ENCODE data around the gene KRTAP5-6.

Gene KRTAP5-6

DNA sequence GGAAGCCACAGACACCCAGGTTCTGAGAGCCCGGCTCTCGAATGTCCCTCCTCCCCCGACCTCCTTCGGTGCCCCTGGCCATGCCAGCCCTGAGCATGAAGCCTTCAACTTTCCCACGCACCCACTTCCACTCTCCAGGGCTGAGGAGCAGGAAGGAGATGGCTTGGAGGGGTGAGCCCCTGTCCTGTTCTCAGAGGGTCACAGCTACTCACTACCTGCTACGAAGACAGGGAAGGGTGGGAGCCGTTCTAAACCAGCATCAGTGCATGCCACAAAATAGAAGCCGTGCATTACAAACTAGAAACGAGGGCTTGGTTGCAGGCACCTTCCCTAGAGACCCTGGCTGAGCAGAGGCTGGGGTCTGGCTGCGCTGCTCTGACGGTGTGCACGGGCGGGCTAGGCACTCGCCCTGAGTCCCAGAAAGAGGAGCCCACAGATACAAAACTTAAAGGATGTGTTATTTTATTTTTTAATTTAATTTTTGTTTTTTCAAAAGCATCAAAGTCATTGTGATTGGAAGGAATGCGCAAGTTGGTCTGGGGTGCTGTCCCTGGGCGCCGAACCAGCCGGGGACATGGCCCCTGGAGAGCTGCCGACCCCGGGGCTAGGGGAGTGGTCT, 4.2 kb upstream of the KRTAP5-6 start:
- Histone ChIP-seq H3K9ac (ENCODE audit: low read depth in 1 of 2, low read length in 2 of 2) (no peak overlapping the region), H3K36me3 (ENCODE audit: control insufficient read depth in 2 of 2, insufficient read depth in 2 of 2, low read length in 2 of 2) (no peaks in the 10 kb centered on the region), H3K27me3 (ENCODE audit: control insufficient read depth in 2 of 2, insufficient read depth in 2 of 2, low read length in 2 of 2) (peaks cover 9 to 16% of the 10 kb centered on the region in 2 donors), H3K9me3 (ENCODE audit: control insufficient read depth in 2 of 2, low read length in 2 of 2) (no peaks in the 10 kb centered on the region), H3K27ac (ENCODE audit: low read depth in 2 of 2, low read length in 2 of 2) (no peak overlapping the region), H3K4me3 (ENCODE audit: low read length in 2 of 2) (no peak overlapping the region), H3K4me1 (ENCODE audit: control insufficient read depth in 2 of 2, insufficient read depth in 2 of 2, low read length in 2 of 2) (peaks cover 4 to 9% of the 10 kb centered on the region in 2 donors)

DNA sequence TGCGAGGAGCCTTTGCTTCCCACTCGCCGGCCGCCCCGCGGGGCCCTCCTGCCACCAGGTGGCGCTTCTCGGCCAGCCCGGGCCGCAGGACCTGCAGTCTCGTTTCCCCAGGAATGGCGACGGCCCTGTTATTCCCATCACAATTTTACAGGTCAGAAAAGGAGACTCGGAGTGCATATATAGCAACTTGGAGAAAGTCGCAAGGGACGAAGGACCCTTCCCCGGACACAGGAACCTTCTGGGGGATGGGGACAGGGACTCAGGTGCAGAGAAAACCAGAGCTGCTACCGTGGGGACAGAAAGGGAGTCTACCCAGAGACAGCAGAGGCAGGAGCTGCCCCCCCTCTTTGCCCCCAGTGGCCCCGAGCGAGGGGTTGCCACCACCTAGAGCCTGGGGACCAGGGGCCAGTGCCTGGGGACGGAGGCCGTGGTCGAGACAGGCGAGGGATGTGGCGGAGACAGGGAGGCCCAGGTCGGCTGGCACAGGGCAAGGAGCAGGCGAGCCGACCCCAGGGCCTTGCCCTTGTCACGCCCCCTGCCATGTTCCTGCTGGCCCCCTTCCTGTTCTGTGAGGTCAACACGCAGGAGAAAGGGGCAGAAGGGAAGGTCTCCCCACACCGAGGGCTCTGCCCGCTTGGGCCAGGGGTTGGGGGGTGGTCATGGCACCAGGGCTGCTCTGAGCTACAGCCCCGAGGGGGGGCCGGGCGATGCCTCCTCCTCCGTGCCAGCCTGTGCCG, 3.5 kb upstream of the KRTAP5-6 start:
- peak overlapping the region; percentile 63 to 75 for H3K9ac ChIP-seq (ENCODE audit: low read depth in 1 of 2, low read length in 2 of 2)
- no peaks in the 10 kb centered on the region for H3K36me3 ChIP-seq (ENCODE audit: control insufficient read depth in 2 of 2, insufficient read depth in 2 of 2, low read length in 2 of 2)
- H3K4me3 ChIP-seq (ENCODE audit: low read length in 2 of 2), result peak overlapping the region; percentile 71 to 80
- H3K27ac ChIP-seq (ENCODE audit: low read depth in 2 of 2, low read length in 2 of 2), result peak overlapping the region in 1 of 2 donors; percentile 23
- peaks cover 9 to 16% of the 10 kb centered on the region in 2 donors for H3K27me3 ChIP-seq (ENCODE audit: control insufficient read depth in 2 of 2, insufficient read depth in 2 of 2, low read length in 2 of 2)
- no peaks in the 10 kb centered on the region for H3K9me3 ChIP-seq (ENCODE audit: control insufficient read depth in 2 of 2, low read length in 2 of 2)
- peaks cover 4 to 9% of the 10 kb centered on the region in 2 donors for H3K4me1 ChIP-seq (ENCODE audit: control insufficient read depth in 2 of 2, insufficient read depth in 2 of 2, low read length in 2 of 2)

DNA sequence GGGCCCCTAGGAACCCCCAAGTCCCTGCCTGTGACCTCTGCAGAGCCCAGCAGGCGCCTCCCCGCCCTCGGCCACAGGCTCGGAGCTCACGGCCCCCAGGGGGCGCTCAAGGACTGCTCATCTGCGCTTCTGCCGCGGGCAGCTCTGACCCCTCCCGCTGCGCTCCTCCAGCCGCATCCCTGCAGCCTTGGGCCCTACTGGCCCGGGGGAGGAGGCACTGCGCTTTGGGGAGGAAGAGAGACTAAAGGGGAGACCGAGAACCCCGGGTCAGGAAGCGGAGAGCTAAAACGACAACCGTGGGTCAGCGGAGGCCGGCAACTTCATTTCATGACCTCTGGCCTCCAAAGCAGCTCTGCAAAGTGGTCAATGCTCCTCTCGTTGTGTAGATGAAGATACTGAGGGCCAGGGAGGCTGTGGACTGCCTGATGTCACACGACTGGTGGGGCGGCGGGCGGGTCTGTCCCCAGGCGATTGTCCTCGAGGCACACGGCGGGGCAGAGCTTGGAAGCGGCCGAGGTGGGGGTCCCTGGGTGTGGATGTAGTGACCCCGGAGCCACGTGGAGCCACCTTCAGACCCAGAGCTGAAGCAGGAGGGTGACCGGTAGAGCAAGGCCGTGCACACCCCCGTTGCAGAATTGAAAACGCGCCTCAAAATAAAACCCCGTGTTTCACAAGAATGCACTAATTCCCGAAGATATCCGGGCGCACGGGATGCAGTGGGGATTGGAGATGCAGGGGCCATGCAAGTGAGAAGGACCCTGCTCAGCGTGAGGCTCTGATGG, 2.7 kb upstream of the KRTAP5-6 start:
- Histone ChIP-seq H3K27me3 (ENCODE audit: control insufficient read depth in 2 of 2, insufficient read depth in 2 of 2, low read length in 2 of 2) (peaks cover 9 to 16% of the 10 kb centered on the region in 2 donors), H3K9me3 (ENCODE audit: control insufficient read depth in 2 of 2, low read length in 2 of 2) (no peaks in the 10 kb centered on the region), H3K27ac (ENCODE audit: low read depth in 2 of 2, low read length in 2 of 2) (no peak overlapping the region), H3K9ac (ENCODE audit: low read depth in 1 of 2, low read length in 2 of 2) (peak overlapping the region; percentile 17 to 75), H3K4me3 (ENCODE audit: low read length in 2 of 2) (peak overlapping the region; percentile 71 to 80), H3K4me1 (ENCODE audit: control insufficient read depth in 2 of 2, insufficient read depth in 2 of 2, low read length in 2 of 2) (peaks cover 4 to 9% of the 10 kb centered on the region in 2 donors), H3K36me3 (ENCODE audit: control insufficient read depth in 2 of 2, insufficient read depth in 2 of 2, low read length in 2 of 2) (no peaks in the 10 kb centered on the region)

DNA sequence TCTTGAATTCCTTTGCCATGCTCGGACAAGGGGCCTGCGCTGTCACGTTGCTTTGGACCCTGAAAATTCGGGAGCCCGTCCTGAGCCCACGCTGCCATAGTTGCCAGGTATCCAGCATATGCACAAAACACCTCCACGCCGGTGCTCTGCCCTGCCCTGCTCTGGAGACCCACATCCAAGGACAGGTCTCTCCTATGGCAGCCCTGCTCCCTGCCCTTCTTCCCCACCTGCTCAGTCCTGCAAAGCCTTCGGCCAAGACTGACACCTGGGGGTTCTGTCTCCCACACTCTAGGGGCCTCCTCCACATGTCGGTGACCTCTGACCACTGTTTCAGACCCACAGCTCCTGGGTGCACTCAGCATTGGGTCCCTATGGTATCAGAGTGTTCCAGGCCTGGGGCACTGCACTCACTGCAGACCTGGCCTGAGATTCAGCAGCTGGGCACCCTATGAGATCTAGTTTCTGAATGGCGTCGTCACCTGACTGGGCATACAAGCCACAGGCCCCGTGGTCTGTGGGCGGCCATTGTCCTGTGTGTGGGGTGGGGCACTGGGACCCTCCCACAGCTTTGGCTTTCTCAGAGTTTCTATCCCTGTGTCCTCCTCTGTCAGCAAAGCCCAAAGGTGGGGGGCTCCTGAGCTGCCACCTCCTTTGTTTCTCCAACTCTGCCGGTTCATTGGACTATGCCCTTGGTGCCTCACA, 2.0 kb upstream of the KRTAP5-6 start:
- H3K27ac ChIP-seq (ENCODE audit: low read depth in 2 of 2, low read length in 2 of 2), result no peak overlapping the region
- no peaks in the 10 kb centered on the region for H3K36me3 ChIP-seq (ENCODE audit: control insufficient read depth in 2 of 2, insufficient read depth in 2 of 2, low read length in 2 of 2)
- H3K4me1 ChIP-seq (ENCODE audit: control insufficient read depth in 2 of 2, insufficient read depth in 2 of 2, low read length in 2 of 2), result peaks cover 4 to 9% of the 10 kb centered on the region in 2 donors
- no peaks in the 10 kb centered on the region for H3K9me3 ChIP-seq (ENCODE audit: control insufficient read depth in 2 of 2, low read length in 2 of 2)
- no peak overlapping the region for H3K9ac ChIP-seq (ENCODE audit: low read depth in 1 of 2, low read length in 2 of 2)
- peaks cover 9 to 13% of the 10 kb centered on the region in 2 donors for H3K27me3 ChIP-seq (ENCODE audit: control insufficient read depth in 2 of 2, insufficient read depth in 2 of 2, low read length in 2 of 2)
- H3K4me3 ChIP-seq (ENCODE audit: low read length in 2 of 2), result no peak overlapping the region

DNA sequence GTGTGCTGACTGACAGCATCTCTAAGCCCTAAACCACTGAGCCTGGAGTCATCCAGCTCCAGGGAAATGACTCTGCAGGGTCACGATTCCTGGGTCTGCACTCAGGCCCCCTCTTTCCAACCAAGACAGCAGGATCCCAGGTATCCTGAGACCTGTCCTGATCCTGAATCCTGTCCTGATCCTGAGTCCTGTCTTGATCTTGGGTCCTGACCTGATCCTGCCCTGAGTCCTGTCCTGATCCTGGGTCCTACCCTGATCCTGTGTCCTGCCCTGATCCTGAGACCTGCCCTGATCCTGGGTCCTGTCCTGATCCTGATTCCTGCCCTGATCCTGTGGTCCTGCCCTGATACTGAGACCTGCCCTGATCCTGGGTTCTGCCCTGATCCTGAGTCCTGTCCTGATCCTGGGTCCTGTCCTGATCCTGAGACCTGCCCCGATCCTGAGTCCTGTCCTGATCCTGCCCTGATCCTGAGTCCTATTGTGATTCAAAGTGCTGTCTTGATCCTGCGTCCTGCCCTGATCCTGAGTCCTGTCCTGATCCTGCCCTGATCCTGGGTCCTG, 1.4 kb upstream of the KRTAP5-6 start:
- Histone ChIP-seq H3K9ac (ENCODE audit: low read depth in 1 of 2, low read length in 2 of 2) (no peak overlapping the region), H3K27ac (ENCODE audit: low read depth in 2 of 2, low read length in 2 of 2) (no peak overlapping the region), H3K27me3 (ENCODE audit: control insufficient read depth in 2 of 2, insufficient read depth in 2 of 2, low read length in 2 of 2) (peaks cover 9 to 11% of the 10 kb centered on the region in 2 donors), H3K9me3 (ENCODE audit: control insufficient read depth in 2 of 2, low read length in 2 of 2) (no peaks in the 10 kb centered on the region), H3K4me1 (ENCODE audit: control insufficient read depth in 2 of 2, insufficient read depth in 2 of 2, low read length in 2 of 2) (peaks cover 4 to 9% of the 10 kb centered on the region in 2 donors), H3K4me3 (ENCODE audit: low read length in 2 of 2) (no peak overlapping the region), H3K36me3 (ENCODE audit: control insufficient read depth in 2 of 2, insufficient read depth in 2 of 2, low read length in 2 of 2) (no peaks in the 10 kb centered on the region)

DNA sequence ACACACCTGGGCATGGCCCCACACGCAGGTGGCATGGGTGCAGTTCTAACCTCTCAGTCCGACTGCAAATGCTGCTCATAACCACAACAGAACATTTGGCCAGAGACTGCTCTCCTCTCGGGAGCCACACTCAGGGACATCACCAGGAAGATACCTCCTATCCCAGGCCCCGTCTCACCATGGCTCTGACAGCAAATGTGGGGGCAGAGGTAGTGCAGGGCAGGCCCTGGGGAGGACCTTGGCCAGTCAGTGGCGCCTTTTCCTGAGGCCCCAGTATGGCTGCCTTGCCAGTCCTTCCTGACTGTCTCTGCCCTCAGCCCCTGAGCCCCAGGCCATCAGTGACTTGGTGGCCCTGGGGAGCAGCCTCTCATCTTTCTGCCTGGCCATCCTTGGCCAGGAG, 2.8 kb downstream of the KRTAP5-6 start:
- Histone ChIP-seq H3K4me1 (ENCODE audit: control insufficient read depth in 2 of 2, insufficient read depth in 2 of 2, low read length in 2 of 2) (no peaks in the 10 kb centered on the region), H3K27me3 (ENCODE audit: control insufficient read depth in 2 of 2, insufficient read depth in 2 of 2, low read length in 2 of 2) (peaks cover 5 to 16% of the 10 kb centered on the region in 2 donors), H3K36me3 (ENCODE audit: control insufficient read depth in 2 of 2, insufficient read depth in 2 of 2, low read length in 2 of 2) (no peaks in the 10 kb centered on the region), H3K9me3 (ENCODE audit: control insufficient read depth in 2 of 2, low read length in 2 of 2) (no peaks in the 10 kb centered on the region), H3K9ac (ENCODE audit: low read depth in 1 of 2, low read length in 2 of 2) (no peak overlapping the region), H3K4me3 (ENCODE audit: low read length in 2 of 2) (no peak overlapping the region), H3K27ac (ENCODE audit: low read depth in 2 of 2, low read length in 2 of 2) (no peak overlapping the region)

DNA sequence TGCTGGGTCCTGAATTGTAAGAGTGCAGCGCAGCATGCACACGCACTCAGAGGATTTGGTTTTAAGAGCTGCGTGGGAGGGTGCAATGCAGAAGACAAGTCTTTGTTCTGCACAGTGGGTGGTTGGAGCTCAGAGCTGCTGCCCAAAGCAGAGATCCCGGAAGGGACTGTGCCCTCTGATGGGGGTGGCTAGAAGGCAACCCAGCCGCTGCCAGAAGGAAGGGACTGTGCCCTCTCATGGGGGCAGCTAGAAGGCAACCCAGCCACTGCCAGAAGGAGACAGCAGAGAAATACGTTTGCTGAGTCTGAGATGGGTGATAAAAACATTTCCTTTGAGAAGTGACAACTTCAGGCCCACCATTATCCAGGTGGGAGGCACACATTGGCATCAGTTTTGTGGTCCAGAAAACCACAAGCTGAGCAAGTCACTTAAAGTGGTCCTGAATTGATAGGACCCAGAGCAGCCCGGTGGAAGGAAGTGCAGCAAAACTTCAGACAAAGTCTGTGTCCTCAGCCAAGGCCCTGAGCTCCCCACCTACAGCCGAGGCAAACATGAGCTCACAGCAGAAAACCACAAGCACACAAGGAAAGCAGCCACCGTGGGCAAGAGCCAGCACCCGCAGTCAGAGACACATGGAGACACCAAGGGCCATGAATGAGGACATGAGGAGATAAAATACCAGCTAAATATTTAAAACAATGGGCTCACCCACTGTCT, 4.3 kb downstream of the KRTAP5-6 start:
- peaks cover 8 to 13% of the 10 kb centered on the region in 2 donors for H3K27me3 ChIP-seq (ENCODE audit: control insufficient read depth in 2 of 2, insufficient read depth in 2 of 2, low read length in 2 of 2)
- no peak overlapping the region for H3K27ac ChIP-seq (ENCODE audit: low read depth in 2 of 2, low read length in 2 of 2)
- no peaks in the 10 kb centered on the region for H3K36me3 ChIP-seq (ENCODE audit: control insufficient read depth in 2 of 2, insufficient read depth in 2 of 2, low read length in 2 of 2)

DNA sequence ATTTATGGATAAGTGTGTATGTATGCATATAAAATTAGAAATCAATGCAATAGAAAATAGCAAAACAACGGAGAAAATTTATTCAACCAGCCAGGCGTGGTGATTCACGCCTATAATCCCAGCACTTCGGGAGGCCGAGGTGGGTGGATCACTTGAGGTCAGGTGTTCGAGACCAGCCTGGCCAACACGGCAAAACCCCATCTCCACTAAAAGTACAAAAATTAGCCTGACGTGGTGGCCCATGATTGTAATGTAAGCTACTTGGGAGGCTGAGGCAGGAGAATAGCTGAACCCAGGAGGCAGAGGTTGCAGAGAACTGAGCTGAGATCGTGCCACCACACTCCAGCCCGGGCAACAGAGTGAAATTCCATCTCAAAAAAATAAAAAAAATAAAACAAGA, 5.5 kb downstream of the KRTAP5-6 start:
- Histone ChIP-seq H3K9me3 (ENCODE audit: control insufficient read depth in 2 of 2, low read length in 2 of 2) (no peaks in the 10 kb centered on the region), H3K9ac (ENCODE audit: low read depth in 1 of 2, low read length in 2 of 2) (no peak overlapping the region), H3K27me3 (ENCODE audit: control insufficient read depth in 2 of 2, insufficient read depth in 2 of 2, low read length in 2 of 2) (peaks cover 8 to 15% of the 10 kb centered on the region in 2 donors), H3K4me3 (ENCODE audit: low read length in 2 of 2) (no peak overlapping the region), H3K36me3 (ENCODE audit: control insufficient read depth in 2 of 2, insufficient read depth in 2 of 2, low read length in 2 of 2) (no peaks in the 10 kb centered on the region), H3K4me1 (ENCODE audit: control insufficient read depth in 2 of 2, insufficient read depth in 2 of 2, low read length in 2 of 2) (no peaks in the 10 kb centered on the region), H3K27ac (ENCODE audit: low read depth in 2 of 2, low read length in 2 of 2) (no peak overlapping the region)

More for the DNA sequence above, 4.3 kb downstream of the KRTAP5-6 start:
- H3K4me3 ChIP-seq (ENCODE audit: low read length in 2 of 2), result no peak overlapping the region
- H3K9me3 ChIP-seq (ENCODE audit: control insufficient read depth in 2 of 2, low read length in 2 of 2), result no peaks in the 10 kb centered on the region
- H3K9ac ChIP-seq (ENCODE audit: low read depth in 1 of 2, low read length in 2 of 2), result no peak overlapping the region
- H3K4me1 ChIP-seq (ENCODE audit: control insufficient read depth in 2 of 2, insufficient read depth in 2 of 2, low read length in 2 of 2), result no peaks in the 10 kb centered on the region

DNA sequence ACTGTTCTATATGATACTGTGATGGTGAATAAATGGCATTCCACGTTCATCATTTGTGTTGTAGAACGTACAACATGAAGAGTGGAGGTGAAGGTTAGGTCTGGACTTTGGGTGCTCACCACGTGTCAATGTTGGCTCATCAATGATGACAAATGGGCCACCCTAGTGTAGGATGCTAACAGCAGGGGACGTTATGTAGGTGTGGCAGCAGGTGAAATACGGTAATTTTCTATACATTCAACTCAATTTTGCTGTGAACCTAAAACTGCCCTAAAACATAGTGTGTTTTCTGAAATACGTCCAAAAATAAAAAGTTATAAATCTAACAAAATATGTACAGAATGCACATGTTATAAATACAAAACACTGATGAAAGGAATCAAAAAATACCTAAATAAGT, 6.2 kb downstream of the KRTAP5-6 start:
- Histone ChIP-seq H3K4me3 (ENCODE audit: low read length in 2 of 2) (no peak overlapping the region), H3K27ac (ENCODE audit: low read depth in 2 of 2, low read length in 2 of 2) (no peak overlapping the region), H3K9me3 (ENCODE audit: control insufficient read depth in 2 of 2, low read length in 2 of 2) (no peaks in the 10 kb centered on the region), H3K4me1 (ENCODE audit: control insufficient read depth in 2 of 2, insufficient read depth in 2 of 2, low read length in 2 of 2) (no peaks in the 10 kb centered on the region), H3K36me3 (ENCODE audit: control insufficient read depth in 2 of 2, insufficient read depth in 2 of 2, low read length in 2 of 2) (no peaks in the 10 kb centered on the region), H3K27me3 (ENCODE audit: control insufficient read depth in 2 of 2, insufficient read depth in 2 of 2, low read length in 2 of 2) (peaks cover 8 to 15% of the 10 kb centered on the region in 2 donors), H3K9ac (ENCODE audit: low read depth in 1 of 2, low read length in 2 of 2) (no peak overlapping the region)
